ENCODE measurements around the gene ARHGAP15.

DNA sequence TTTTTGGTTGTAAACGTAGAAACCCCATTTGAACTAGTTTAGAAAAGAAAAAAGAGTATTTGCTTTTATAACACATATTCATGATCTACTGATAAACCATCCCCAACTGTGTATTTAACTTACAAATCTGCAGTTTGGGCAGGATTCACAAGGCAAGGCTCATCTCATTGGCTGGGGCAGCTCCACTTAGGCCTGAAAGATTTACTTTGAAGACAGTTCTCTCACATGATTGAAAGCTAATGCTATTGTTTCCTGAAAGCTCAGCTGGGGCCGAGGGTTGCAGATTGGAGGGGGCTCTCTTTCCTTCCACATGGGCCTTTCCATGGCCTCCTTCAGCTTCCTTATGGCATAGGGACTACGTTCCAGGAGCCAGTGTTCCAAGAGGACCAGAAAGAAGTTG is 47.4 kb downstream of the ARHGAP15 start:
- TF ChIP-seq, protein P1, sequence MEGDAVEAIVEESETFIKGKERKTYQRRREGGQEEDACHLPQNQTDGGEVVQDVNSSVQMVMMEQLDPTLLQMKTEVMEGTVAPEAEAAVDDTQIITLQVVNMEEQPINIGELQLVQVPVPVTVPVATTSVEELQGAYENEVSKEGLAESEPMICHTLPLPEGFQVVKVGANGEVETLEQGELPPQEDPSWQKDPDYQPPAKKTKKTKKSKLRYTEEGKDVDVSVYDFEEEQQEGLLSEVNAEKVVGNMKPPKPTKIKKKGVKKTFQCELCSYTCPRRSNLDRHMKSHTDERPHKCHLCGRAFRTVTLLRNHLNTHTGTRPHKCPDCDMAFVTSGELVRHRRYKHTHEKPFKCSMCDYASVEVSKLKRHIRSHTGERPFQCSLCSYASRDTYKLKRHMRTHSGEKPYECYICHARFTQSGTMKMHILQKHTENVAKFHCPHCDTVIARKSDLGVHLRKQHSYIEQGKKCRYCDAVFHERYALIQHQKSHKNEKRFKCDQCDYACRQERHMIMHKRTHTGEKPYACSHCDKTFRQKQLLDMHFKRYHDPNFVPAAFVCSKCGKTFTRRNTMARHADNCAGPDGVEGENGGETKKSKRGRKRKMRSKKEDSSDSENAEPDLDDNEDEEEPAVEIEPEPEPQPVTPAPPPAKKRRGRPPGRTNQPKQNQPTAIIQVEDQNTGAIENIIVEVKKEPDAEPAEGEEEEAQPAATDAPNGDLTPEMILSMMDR (IDR thresholded peaks at IDR 0.05; ENCODE audit: insufficient read depth, low read depth, low read length) = no peak
- no peak for TF ChIP-seq EZH2 (IDR thresholded peaks at IDR 0.05; ENCODE audit: insufficient read depth, low read length)
